ENCODE data around the gene ERP29.

DNA sequence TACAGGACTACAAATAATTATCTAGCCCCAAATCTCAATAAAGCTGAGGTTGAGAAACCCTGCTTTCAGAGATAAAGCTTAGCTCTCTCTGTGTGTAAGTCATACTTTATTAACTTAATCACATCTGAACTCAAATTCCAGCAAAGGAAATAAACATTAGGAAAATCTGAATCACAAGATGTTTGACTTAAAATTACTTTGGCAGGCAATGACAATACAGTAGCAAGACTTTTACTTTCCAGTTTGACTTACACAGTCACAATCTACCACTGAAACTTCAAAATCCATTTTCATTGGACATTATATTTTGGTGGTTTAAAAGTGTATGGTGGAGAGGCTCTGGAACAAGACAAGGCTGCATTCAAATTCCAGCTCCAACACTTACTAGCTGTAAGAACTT, 11.7 kb upstream of the ERP29 start:
- TF ChIP-seq EZH2 (IDR thresholded peaks at IDR 0.05; ENCODE audit: low read length, unreplicated experiment) (no peak), EZH2phosphoT487 (IDR thresholded peaks at IDR 0.05; ENCODE audit: borderline replicate concordance, low read length) (no peak)
- TF ChIP-seq, protein P1, sequence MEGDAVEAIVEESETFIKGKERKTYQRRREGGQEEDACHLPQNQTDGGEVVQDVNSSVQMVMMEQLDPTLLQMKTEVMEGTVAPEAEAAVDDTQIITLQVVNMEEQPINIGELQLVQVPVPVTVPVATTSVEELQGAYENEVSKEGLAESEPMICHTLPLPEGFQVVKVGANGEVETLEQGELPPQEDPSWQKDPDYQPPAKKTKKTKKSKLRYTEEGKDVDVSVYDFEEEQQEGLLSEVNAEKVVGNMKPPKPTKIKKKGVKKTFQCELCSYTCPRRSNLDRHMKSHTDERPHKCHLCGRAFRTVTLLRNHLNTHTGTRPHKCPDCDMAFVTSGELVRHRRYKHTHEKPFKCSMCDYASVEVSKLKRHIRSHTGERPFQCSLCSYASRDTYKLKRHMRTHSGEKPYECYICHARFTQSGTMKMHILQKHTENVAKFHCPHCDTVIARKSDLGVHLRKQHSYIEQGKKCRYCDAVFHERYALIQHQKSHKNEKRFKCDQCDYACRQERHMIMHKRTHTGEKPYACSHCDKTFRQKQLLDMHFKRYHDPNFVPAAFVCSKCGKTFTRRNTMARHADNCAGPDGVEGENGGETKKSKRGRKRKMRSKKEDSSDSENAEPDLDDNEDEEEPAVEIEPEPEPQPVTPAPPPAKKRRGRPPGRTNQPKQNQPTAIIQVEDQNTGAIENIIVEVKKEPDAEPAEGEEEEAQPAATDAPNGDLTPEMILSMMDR (conservative IDR thresholded peaks at IDR 0.05; ENCODE audit: low read depth, low read length), result no peak

All from PC-3 (cell line).